ENCODE results near the gene APCDD1L. TPM values are rescaled to one million over a fixed set of nuclear protein-coding genes. Genes with fewer than 3 reads are reported as not detected.

Gene APCDD1L
- total and polyA plus RNA-seq, 2 of the 8 experiments (the other 6 are each of a cell fraction or from before 2014, with no cell fraction given): 0.83 to 3.1 TPM

GRCh38 chr20:58463256-58463655 is 51.9 kb downstream of the APCDD1L start:
- WGBS, 2 experiments (ENCODE audit: extremely low coverage in 1 of 2, insufficient coverage in 1 of 2, insufficient read length in 1 of 2, insufficient replicate concordance in 2 of 2, low coverage in 1 of 2, low lambda C conversion rate in 2 of 2, missing lambda C conversion rate in 1 of 2): 90% methylated on average over 10 of the region's 10 CpGs; no CpG with 5 or more reads in 1 of the 2 experiments
- Histone ChIP-seq H2BK120ac (replicated peaks; ENCODE audit: low read depth, low read length) (no peak overlapping the region), H2AFZ (ENCODE audit: low read length) (no peak overlapping the region), H3K9me3 (ENCODE audit: insufficient read depth in 2 of 2, low read depth in 1 of 2, low read length in 1 of 2) (0 out of 4 replicates have a peak, but pooled peaks cover 0 to 3% of the 10 kb centered on the region in 2 experiments), H2BK12ac (ENCODE audit: low read depth, low read length) (no peak overlapping the region), H2BK5ac (ENCODE audit: low read depth, low read length) (no peak overlapping the region), H3K56ac (replicated peaks; ENCODE audit: insufficient read length, low read depth, low read length) (no peak overlapping the region), H3K4me3 (ENCODE audit: extremely low read depth in 1 of 4, insufficient read depth in 2 of 4, low read depth in 3 of 4, low read length in 4 of 4) (no peak overlapping the region), H3K4me1 (replicated peaks in 1 of 4; ENCODE audit: control insufficient read depth in 3 of 4, insufficient read depth in 4 of 4, low read length in 3 of 4) (peaks cover 0 to 7% (median 2%) of the 10 kb centered on the region in 4 experiments; a peak in 4 of 7 replicates), H3K36me3 (ENCODE audit: control insufficient read depth in 2 of 4, insufficient read depth in 4 of 4, low read length in 3 of 4) (no peaks in the 10 kb centered on the region), H4K8ac (ENCODE audit: extremely low read depth, insufficient read depth, low read length) (no peak overlapping the region), H3K23me2 (ENCODE audit: low read depth, low read length) (no peaks in the 10 kb centered on the region), H2BK15ac (ENCODE audit: low read length) (no peak overlapping the region), H3K27me3 (replicated peaks in 1 of 4; ENCODE audit: control insufficient read depth in 3 of 4, extremely low read depth in 1 of 4, insufficient read depth in 3 of 4, low read length in 3 of 4) (no peaks in the 10 kb centered on the region), H3K79me2 (ENCODE audit: control insufficient read depth in 1 of 2, insufficient read depth in 2 of 2, low read length in 2 of 2) (no peaks in the 10 kb centered on the region), H4K5ac (ENCODE audit: insufficient read length, low read depth, low read length) (no peak overlapping the region), H3K23ac (ENCODE audit: insufficient read length) (no peak overlapping the region), H3K79me1 (ENCODE audit: low read depth, low read length) (no peaks in the 10 kb centered on the region), H3K4me2 (ENCODE audit: insufficient read depth in 1 of 2, low read depth in 2 of 2, low read length in 2 of 2) (no peak overlapping the region), H3K9ac (replicated peaks in 1 of 4; ENCODE audit: extremely low read depth in 1 of 4, low read depth in 3 of 4, low read length in 3 of 4) (no peak overlapping the region), H3K18ac (ENCODE audit: extremely low read depth, low read length) (no peak overlapping the region), H4K91ac (replicated peaks; ENCODE audit: insufficient read length, low read length) (no peak overlapping the region), H2AK5ac (ENCODE audit: low read depth, low read length) (no peak overlapping the region), H3K14ac (ENCODE audit: insufficient read length) (no peak overlapping the region), H3K4ac (replicated peaks; ENCODE audit: insufficient read length, low read depth, low read length) (no peak overlapping the region), H3K27ac (ENCODE audit: low read depth, low read length) (no peak overlapping the region), H4K20me1 (replicated peaks in 1 of 2; ENCODE audit: control insufficient read depth in 1 of 2, insufficient read depth in 2 of 2, low read length in 2 of 2) (no peaks in the 10 kb centered on the region), H2BK20ac (ENCODE audit: low read length) (no peak overlapping the region)
- DNase-seq (ENCODE audit: low read depth in 1 of 2, low spot score in 2 of 2) (no peak), FAIRE-seq (no peak)
- ChIA-PET POLR2A (ENCODE audit: partially characterized antibody) (interaction anchor here (1.6 to 2.2 kb wide), 2 partner anchors 10 to 14 kb away, joined by 3 to 7 read pairs; no protein-coding TSS in a partner anchor), CTCF (ENCODE audit: partially characterized antibody) (interaction anchor here (0.6 to 1.4 kb wide), 5 partner anchors 14 to 193 kb away, joined by 3 to 4 read pairs (median 3); no protein-coding TSS in a partner anchor)
- TF ChIP-seq KDM1A (IDR thresholded peaks at IDR 0.05; ENCODE audit: borderline replicate concordance, low read length) (no peak), ATF2 (IDR thresholded peaks at IDR 0.05; ENCODE audit: low read length) (no peak), BACH1 (IDR thresholded peaks at IDR 0.05; ENCODE audit: low read length) (no peak), TAF7 (optimal IDR thresholded peaks at IDR 0.05; ENCODE audit: borderline replicate concordance, low read depth, low read length) (no peak), CBX5 (IDR thresholded peaks at IDR 0.05; ENCODE audit: low read depth, low read length) (no peak), POLR2AphosphoS5 (IDR thresholded peaks at IDR 0.05; ENCODE audit: low read depth, low read length) (no peak), ASH2L (IDR thresholded peaks at IDR 0.05; ENCODE audit: low read length) (no peak), POU5F1 (IDR thresholded peaks at IDR 0.05; ENCODE audit: low read depth, low read length) (no peak), GABPA (IDR thresholded peaks at IDR 0.05; ENCODE audit: borderline replicate concordance, insufficient read depth, low read length) (no peak), SUZ12 (IDR thresholded peaks at IDR 0.05; ENCODE audit: low read length) (no peak), MAFK (IDR thresholded peaks at IDR 0.05; ENCODE audit: low read depth, low read length) (no peak), CEBPB (IDR thresholded peaks at IDR 0.05; ENCODE audit: low read depth, low read length) (no peak), CHD2 (IDR thresholded peaks at IDR 0.05; ENCODE audit: low read length) (no peak)
